Measurements from ENCODE around the gene SH3RF3.

The SH3RF3 gene

GRCh38 chr2:109294523-109294922 lies 165.5 kb downstream of the SH3RF3 start:
- no peak for TF ChIP-seq CTCF (IDR thresholded peaks at IDR 0.05; ENCODE audit: low read depth, low read length, missing control alignments)
- no peak overlapping the region for H3K4me3 ChIP-seq (ENCODE audit: low read depth, low read length)
- no peak for DNase-seq (ENCODE audit: low read depth)

GRCh38 chr2:109295070-109295780 lies 166.2 kb downstream of the SH3RF3 start:
- no peak for DNase-seq (ENCODE audit: low read depth)
- no peak overlapping the region for H3K4me3 ChIP-seq (ENCODE audit: low read depth, low read length)
- no peak for TF ChIP-seq CTCF (IDR thresholded peaks at IDR 0.05; ENCODE audit: low read depth, low read length, missing control alignments)

- H3K4me3 ChIP-seq (ENCODE audit: low read depth, low read length) = no peak overlapping the region
- no peak for TF ChIP-seq CTCF (IDR thresholded peaks at IDR 0.05; ENCODE audit: low read depth, low read length, missing control alignments)
- DNase-seq (ENCODE audit: low read depth) = no peak
Observed at GRCh38 chr2:109295781-109296117, 166.7 kb downstream of the SH3RF3 start.

- TF ChIP-seq CTCF (IDR thresholded peaks at IDR 0.05; ENCODE audit: low read depth, low read length, missing control alignments) = no peak
- DNase-seq (ENCODE audit: low read depth) = no peak
Observed at GRCh38 chr2:109297566-109298490, 168.8 kb downstream of the SH3RF3 start.

GRCh38 chr2:109298851-109299250 lies 169.8 kb downstream of the SH3RF3 start:
- no peak overlapping the region for H3K4me3 ChIP-seq (ENCODE audit: low read depth, low read length)
- no peak for DNase-seq (ENCODE audit: low read depth)
- TF ChIP-seq CTCF (IDR thresholded peaks at IDR 0.05; ENCODE audit: low read depth, low read length, missing control alignments) = no peak

More at GRCh38 chr2:109297566-109298490, 168.8 kb downstream of the SH3RF3 start:
- H3K4me3 ChIP-seq (ENCODE audit: low read depth, low read length) = no peak overlapping the region

GRCh38 chr2:109299536-109299935 lies 170.5 kb downstream of the SH3RF3 start:
- H3K4me3 ChIP-seq (ENCODE audit: low read depth, low read length) = no peak overlapping the region
- TF ChIP-seq CTCF (IDR thresholded peaks at IDR 0.05; ENCODE audit: low read depth, low read length, missing control alignments) = no peak
- DNase-seq (ENCODE audit: low read depth) = no peak
